HepG2 (cell line): ENCODE data around the gene TNS4. TPM values are rescaled to one million over a fixed set of nuclear protein-coding genes. Genes with fewer than 3 reads are reported as not detected.

Experiments
- ATAC-seq: fragments of 200-7000 bp; cut with Tn5 transposase; 3 replicates; pipeline ENCODE4 v1.9.1; 2020; ENCODE audit warnings: mild to moderate bottlenecking, moderate library complexity
- BruUV-seq: library from RNA; stranded (reverse); fragments of 400-500 nt; replicated peaks from 2 replicates; lab custom pipeline; 2021; lab: Mats Ljungman, UMichigan
- CTCF ChIA-PET: fragments of 300-600 bp; formaldehyde crosslinking; extraction: SDS; loops from one replicate; lab custom pipeline; 2021; ENCODE audit warnings: low total read pairs, inconsistent platforms, low intra/inter-chr PET ratio; lab: Yijun Ruan, JAX
- POLR2A ChIA-PET: fragments of 350-600 bp; sonication (Branson Sonifier 250); formaldehyde crosslinking; loops from one replicate; lab custom pipeline; 2020; ENCODE audit warnings: antibody characterized with exemption, inconsistent platforms; lab: Yijun Ruan, JAX
- DNase-seq: peaks from one replicate; pipeline ENCODE4 v3.0.0-alpha.2; 2015; ENCODE audit warnings: low spot score
- FAIRE-seq: peaks from 3 replicates; lab custom pipeline; 2011; peaks lifted over from hg19 to GRCh38; lab: Jason Lieb, UNC
- H2AFZ ChIP-seq: one replicate; pipeline ENCODE4 v1.6.1; 2011; ENCODE audit warnings: low read length, inconsistent platforms
- H3K27ac ChIP-seq: fragments of 300-600 bp; 3 replicates; pipeline ENCODE4 v1.8.0; 2011; ENCODE audit warnings: mixed run types, mild to moderate bottlenecking, mixed read lengths, low read length, inconsistent platforms; ENCODE audit not compliant: insufficient read depth; ENCODE audit errors: extremely low read length
- H3K27me3 ChIP-seq, 2 experiments: fragments of 200-600 bp in 1 of 2; 2 replicates in 1 of 2; 3 replicates in 1 of 2; pipeline versions ENCODE4 v1.6.0 to v1.8.0; 2011; ENCODE audit warnings: low read length in 2 of 2, mild to moderate bottlenecking in 2 of 2, moderate library complexity in 2 of 2, inconsistent platforms in 1 of 2; ENCODE audit not compliant: insufficient read depth in 2 of 2, control insufficient read depth in 1 of 2
- H3K36me3 ChIP-seq, 2 experiments: fragments of 200-600 bp in 1 of 2; replicated peaks in 1 of 2; 2 replicates in 1 of 2; 3 replicates in 1 of 2; pipeline versions ENCODE4 v1.5.1 to v1.8.0; 2011; ENCODE audit warnings: low read length in 2 of 2, inconsistent platforms in 1 of 2; ENCODE audit not compliant: insufficient read depth in 2 of 2, control insufficient read depth in 1 of 2
- H3K4me1 ChIP-seq: 2 replicates; pipeline ENCODE4 v1.5.1; 2012; ENCODE audit warnings: low read length, inconsistent platforms; ENCODE audit not compliant: insufficient read depth
- H3K4me2 ChIP-seq: 2 replicates; pipeline ENCODE4 v1.6.0; 2011; ENCODE audit warnings: low read depth, low read length, inconsistent platforms
- H3K4me3 ChIP-seq, 3 experiments: fragments of 200-600 bp in 1 of 3; sonication (generic), shearing (Covaris generic) in 1 of 3; replicated peaks in 1 of 3; 2 replicates each; pipeline ENCODE4 v1.5.1; 2011 to 2016; ENCODE audit warnings: low read length in 3 of 3, inconsistent platforms in 2 of 3, low read depth in 2 of 3, mild to moderate bottlenecking in 2 of 3, control low read depth in 1 of 3, mixed read lengths in 1 of 3; ENCODE audit not compliant: insufficient read depth in 1 of 3
- H3K79me2 ChIP-seq: one replicate; pipeline ENCODE4 v1.6.1; 2011; ENCODE audit warnings: low read length, inconsistent platforms; ENCODE audit not compliant: insufficient read depth
- H3K9ac ChIP-seq: 2 replicates; pipeline ENCODE4 v1.6.0; 2011; ENCODE audit warnings: mild to moderate bottlenecking, low read depth, low read length, inconsistent platforms; ENCODE audit not compliant: insufficient read depth
- H3K9me3 ChIP-seq: 2 replicates; pipeline ENCODE4 v1.5.1; 2012; ENCODE audit warnings: mild to moderate bottlenecking, low read length
- H4K20me1 ChIP-seq: 2 replicates; pipeline ENCODE4 v1.6.0; 2011; ENCODE audit warnings: inconsistent platforms, mild to moderate bottlenecking, low read length, moderate library complexity; ENCODE audit not compliant: insufficient read depth
- ATM ChIP-seq: fragments of 450-650 bp; IDR thresholded peaks from 2 replicates; pipeline ENCODE4 v1.7.1; 2017; ENCODE audit warnings: mild to moderate bottlenecking, borderline replicate concordance
- BCLAF1 ChIP-seq: fragments of 450-650 bp; IDR thresholded peaks from 2 replicates; pipeline ENCODE4 v1.6.1; 2017; ENCODE audit warnings: mild to moderate bottlenecking
- CREBL2 ChIP-seq: sonication (generic); formaldehyde crosslinking; IDR thresholded peaks from 2 replicates; pipeline ENCODE4 v1.8.1; 2023; ENCODE audit warnings: missing genetic modification reagents, mild to moderate bottlenecking, borderline replicate concordance
- FOXK2 ChIP-seq: fragments of 450-650 bp; IDR thresholded peaks from 2 replicates; pipeline ENCODE4 v1.6.1; 2016
- KLF16 ChIP-seq, 2 experiments: sonication (generic) in 1 of 2; formaldehyde crosslinking in 1 of 2; IDR thresholded peaks; 2 replicates each; pipeline versions ENCODE4 v1.6.1 to v1.8.0; 2016 to 2023; ENCODE audit warnings: missing genetic modification reagents in 2 of 2, missing compliant biosample characterization in 1 of 2
- POLR2G ChIP-seq: fragments of 200-400 bp; formaldehyde crosslinking; IDR thresholded peaks from 2 replicates; pipeline ENCODE4 v1.6.1; 2018; ENCODE audit warnings: mild to moderate bottlenecking, low read depth, low read length, moderate library complexity
- RNF219 ChIP-seq: sonication (generic); formaldehyde crosslinking; IDR thresholded peaks from 2 replicates; pipeline ENCODE4 v1.5.0; 2020; ENCODE audit warnings: mild to moderate bottlenecking, missing genetic modification reagents
- SMARCC2 ChIP-seq: fragments of 450-650 bp; IDR thresholded peaks from 2 replicates; pipeline ENCODE4 v1.6.1; 2017; ENCODE audit warnings: antibody characterized with exemption, mild to moderate bottlenecking
- TBX2 ChIP-seq: sonication (generic); formaldehyde crosslinking; IDR thresholded peaks from 2 replicates; pipeline ENCODE4 v1.5.0; 2020; ENCODE audit warnings: missing genetic modification reagents, mild to moderate bottlenecking, borderline replicate concordance
- TMF1 ChIP-seq: sonication (generic); formaldehyde crosslinking; IDR thresholded peaks from 2 replicates; pipeline ENCODE4 v1.8.1; 2022; ENCODE audit warnings: low read depth, missing genetic modification reagents
- U2AF1 ChIP-seq: fragments of 200-400 bp; formaldehyde crosslinking; optimal IDR thresholded peaks from 2 replicates; pipeline ENCODE3; 2017; ENCODE audit warnings: mild to moderate bottlenecking, low read depth, low read length
- ZBTB21 ChIP-seq: sonication (generic); formaldehyde crosslinking; IDR thresholded peaks from 2 replicates; pipeline ENCODE4 v1.4.0; 2020; ENCODE audit warnings: missing genetic modification reagents
- ZBTB43 ChIP-seq: sonication (generic); formaldehyde crosslinking; conservative IDR thresholded peaks from 2 replicates; pipeline ENCODE4 v1.4.0; 2020; ENCODE audit warnings: missing genetic modification reagents
- ZNF432 ChIP-seq: sonication (generic); formaldehyde crosslinking; IDR thresholded peaks from 2 replicates; pipeline ENCODE4 v1.5.0; 2020; ENCODE audit warnings: missing genetic modification reagents, mild to moderate bottlenecking, borderline replicate concordance
- ZNF644 ChIP-seq: IDR thresholded peaks from 2 replicates; pipeline ENCODE4 v1.6.1; 2016; ENCODE audit warnings: low read depth
- ZSCAN5A ChIP-seq: sonication (generic); formaldehyde crosslinking; IDR thresholded peaks from 2 replicates; pipeline ENCODE4 v1.8.0; 2022; ENCODE audit warnings: mild to moderate bottlenecking, missing genetic modification reagents, borderline replicate concordance
- WGBS: methylation state at CpG from one replicate; pipeline ENCODE4 v1.1.6; 2017; ENCODE audit warnings: low lambda C conversion rate; 5-methylcytosine and 5-hydroxymethylcytosine counted together
- in situ Hi-C: cut with HindIII; loops from 2 replicates; pipeline ENCODE4 v1.10.0; 2017; ENCODE audit warnings: low pct_unique_long_range_greater_than_20kb; ENCODE audit not compliant: extremely low pct_ligation_motif_present
- intact Hi-C: fragments of 100-400 bp; cut with micrococcal nuclease; formaldehyde crosslinking; loops from one replicate; pipeline ENCODE4 v1.10.0; 2022; ENCODE audit not compliant: unreplicated experiment
- polyA plus RNA-seq, 8 experiments: library from polyadenylated mRNA; depleted of rRNA in 3 of 8; stranded (reverse) in 7 of 8; unstranded in 1 of 8; fragments of >200 nt; fragmentation: Illumina TruSeq in 4 of 8; extraction: Trizol in 4 of 8; gene quantifications; 2 replicates each; pipeline versions ENCODE4 v1.2.1 to v1.2.3, GENCODE V29; 2011 to 2016; ENCODE audit warnings: low read depth in 4 of 8, missing spikeins in 1 of 8, mixed read lengths in 1 of 8; ENCODE audit not compliant: insufficient read depth in 1 of 8
- total RNA-seq, 5 experiments: library from RNA; depleted of rRNA; stranded (reverse); fragments of >200 nt; fragmentation: Illumina TruSeq; extraction: Trizol; gene quantifications; 2 replicates each; pipeline ENCODE4 v1.2.3, GENCODE V29; 2016; ENCODE audit warnings: low read depth in 1 of 5

TNS4 gene
- total and polyA plus RNA-seq, 2 of the 13 experiments (the other 11 are each of a cell fraction or from before 2014, with no cell fraction given) = 0.58 to 2.1 TPM

- TF ChIP-seq ZSCAN5A (CRISPR knock-in tag) = no peak
- no peak for TF ChIP-seq POLR2G
- TF ChIP-seq ATM = no peak
- no peak for TF ChIP-seq ZNF432 (CRISPR knock-in tag)
- TF ChIP-seq TBX2 = no peak
- no peak for TF ChIP-seq TMF1 (CRISPR knock-in tag)
- no peak for TF ChIP-seq U2AF1
- TF ChIP-seq, all 625 proteins: peak for 0
Observed at GRCh38 chr17:40491486-40491885, 9.9 kb downstream of the TNS4 start (continued).

- Histone ChIP-seq H3K27ac (no peak overlapping the region), H3K4me3 (no peak overlapping the region), H3K9me3 (no peaks in the 10 kb centered on the region), H3K4me2 (no peak overlapping the region), H3K9ac (no peak overlapping the region), H2AFZ (no peak overlapping the region), H3K4me1 (peaks cover 24% of the 10 kb centered on the region), H4K20me1 (no peaks in the 10 kb centered on the region), H3K27me3 (no peaks in the 10 kb centered on the region), H3K79me2 (no peaks in the 10 kb centered on the region), H3K36me3 (no peaks in the 10 kb centered on the region)
- intact Hi-C loops (no loop called here), in situ Hi-C loops (no loop called here)
- ATAC-seq (no peak), DNase-seq (no peak), FAIRE-seq (no peak)
- TF ChIP-seq SMARCC2 (no peak), FOXK2 (no peak), RNF219 (CRISPR knock-in tag) (no peak), KLF16 (CRISPR knock-in tag; IDR thresholded peaks at IDR 0.05) (no peak), BCLAF1 (no peak), CREBL2 (CRISPR knock-in tag) (no peak), ZNF644 (CRISPR knock-in tag) (no peak), ZBTB21 (CRISPR knock-in tag) (no peak), ZBTB43 (CRISPR knock-in tag) (no peak)
- BruUV-seq = no TSS peak
- 82% methylated on average over 2 of the region's 2 CpGs for WGBS
- ChIA-PET POLR2A (no interaction called here), CTCF (no interaction called here)
Observed at GRCh38 chr17:40490982-40491381, 10.4 kb downstream of the TNS4 start.
